VCaP (cell line): Measurements from ENCODE around the gene CFAP77.

Experiments
- H3K27ac ChIP-seq: fragments of 450-650 bp; 2 replicates; pipeline ENCODE4 v1.5.1; 2017
- TF ChIP-seq, protein P1 (sequence below): fragments of 450-650 bp; conservative IDR thresholded peaks from 2 replicates; pipeline ENCODE4 v1.5.1; 2017; ENCODE audit warnings: mild to moderate bottlenecking, moderate library complexity

Gene CFAP77

DNA sequence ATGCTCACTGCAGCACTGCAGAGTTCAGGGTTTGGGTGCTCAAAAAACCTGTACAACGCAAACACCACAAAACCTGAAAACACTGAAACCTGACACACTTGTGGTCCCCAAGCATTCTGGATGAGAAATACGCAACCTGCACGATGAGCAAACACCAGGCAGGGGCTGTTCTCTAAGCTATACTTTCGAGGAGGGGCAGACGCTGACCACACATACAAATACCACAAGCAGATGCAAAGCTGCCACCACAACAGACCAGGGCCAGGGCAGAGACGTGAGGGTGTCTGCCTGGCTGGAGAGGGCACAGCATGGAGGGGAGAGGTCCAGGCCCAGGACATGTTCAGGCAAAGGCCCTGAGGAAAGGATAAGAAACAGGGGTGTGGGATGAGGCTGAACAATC lies 195.4 kb downstream of the CFAP77 start:
- TF ChIP-seq, protein P1, sequence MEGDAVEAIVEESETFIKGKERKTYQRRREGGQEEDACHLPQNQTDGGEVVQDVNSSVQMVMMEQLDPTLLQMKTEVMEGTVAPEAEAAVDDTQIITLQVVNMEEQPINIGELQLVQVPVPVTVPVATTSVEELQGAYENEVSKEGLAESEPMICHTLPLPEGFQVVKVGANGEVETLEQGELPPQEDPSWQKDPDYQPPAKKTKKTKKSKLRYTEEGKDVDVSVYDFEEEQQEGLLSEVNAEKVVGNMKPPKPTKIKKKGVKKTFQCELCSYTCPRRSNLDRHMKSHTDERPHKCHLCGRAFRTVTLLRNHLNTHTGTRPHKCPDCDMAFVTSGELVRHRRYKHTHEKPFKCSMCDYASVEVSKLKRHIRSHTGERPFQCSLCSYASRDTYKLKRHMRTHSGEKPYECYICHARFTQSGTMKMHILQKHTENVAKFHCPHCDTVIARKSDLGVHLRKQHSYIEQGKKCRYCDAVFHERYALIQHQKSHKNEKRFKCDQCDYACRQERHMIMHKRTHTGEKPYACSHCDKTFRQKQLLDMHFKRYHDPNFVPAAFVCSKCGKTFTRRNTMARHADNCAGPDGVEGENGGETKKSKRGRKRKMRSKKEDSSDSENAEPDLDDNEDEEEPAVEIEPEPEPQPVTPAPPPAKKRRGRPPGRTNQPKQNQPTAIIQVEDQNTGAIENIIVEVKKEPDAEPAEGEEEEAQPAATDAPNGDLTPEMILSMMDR, result no peak
- H3K27ac ChIP-seq, result no peak overlapping the region

DNA sequence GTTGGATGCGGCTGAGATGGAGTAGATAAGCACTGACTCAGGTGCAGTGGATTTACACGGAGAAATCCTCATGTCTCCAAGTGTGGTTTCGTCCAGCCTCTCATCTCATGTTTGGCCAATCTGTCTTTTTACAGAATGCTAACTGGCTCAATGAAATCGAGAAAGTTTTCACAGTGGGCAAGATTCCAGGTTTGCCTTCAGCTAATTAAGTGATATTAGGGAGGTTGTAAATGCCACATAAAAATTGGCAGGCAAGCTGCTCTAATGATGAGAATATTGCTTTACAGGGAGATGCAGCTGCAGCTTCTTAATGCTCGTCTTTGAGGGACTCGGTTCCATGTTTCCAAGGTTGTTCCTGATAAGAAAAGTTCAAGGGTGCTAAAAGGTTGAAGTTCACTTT lies 196.1 kb downstream of the CFAP77 start:
- H3K27ac ChIP-seq, result no peak overlapping the region
- TF ChIP-seq, protein P1, result no peak

- TF ChIP-seq, protein P1, result no peak
- no peak overlapping the region for H3K27ac ChIP-seq
Observed at GRCh38 chr9:132609184-132609583, 199.2 kb downstream of the CFAP77 start.

- H3K27ac ChIP-seq, result no peak overlapping the region
- TF ChIP-seq, protein P1, result no peak
Observed at GRCh38 chr9:132609829-132610228, 199.8 kb downstream of the CFAP77 start.

DNA sequence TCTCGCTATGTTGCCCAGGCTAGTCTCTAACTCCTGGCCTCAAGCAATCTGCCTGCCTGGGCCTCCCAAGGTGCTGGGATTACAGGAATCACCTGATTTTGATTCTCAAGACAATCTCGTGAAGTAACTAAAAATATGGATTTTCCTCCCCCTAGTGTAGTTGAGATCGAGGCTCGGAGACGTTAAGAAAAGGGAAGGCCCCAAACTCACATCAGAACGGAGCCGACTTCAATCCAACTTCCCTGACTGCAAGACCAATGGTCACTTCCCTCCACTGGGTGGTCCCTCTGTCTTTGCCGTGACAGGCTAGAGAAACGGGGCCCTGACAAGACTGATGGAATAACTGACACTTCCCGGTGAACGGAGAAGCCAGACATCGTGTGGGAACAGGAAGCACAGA lies 200.7 kb downstream of the CFAP77 start:
- H3K27ac ChIP-seq, result no peak overlapping the region
- TF ChIP-seq, protein P1, result no peak

- H3K27ac ChIP-seq, result peak overlapping the region; percentile 59
- TF ChIP-seq, protein P1, result no peak
Observed at GRCh38 chr9:132614324-132614723, 204.3 kb downstream of the CFAP77 start.

DNA sequence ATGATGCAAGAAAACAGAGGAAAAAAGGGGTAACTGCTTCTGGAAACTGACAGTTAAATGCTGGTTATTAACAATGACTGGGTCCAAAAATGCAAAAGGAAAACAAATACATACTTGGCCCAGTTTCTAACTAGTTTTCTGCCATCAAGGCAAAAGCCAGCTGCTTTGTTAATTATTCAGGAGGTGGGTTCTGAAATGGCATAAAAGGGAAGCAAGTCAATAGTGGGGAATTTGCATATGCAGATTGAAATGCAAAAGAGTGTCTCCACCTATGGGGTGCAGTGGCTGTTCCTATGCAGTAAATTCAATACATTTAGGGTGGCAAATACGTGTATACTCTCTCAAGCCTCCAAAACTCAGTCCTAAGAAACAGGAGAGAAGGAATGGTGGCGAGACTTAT lies 205.8 kb downstream of the CFAP77 start:
- TF ChIP-seq, protein P1, result no peak

DNA sequence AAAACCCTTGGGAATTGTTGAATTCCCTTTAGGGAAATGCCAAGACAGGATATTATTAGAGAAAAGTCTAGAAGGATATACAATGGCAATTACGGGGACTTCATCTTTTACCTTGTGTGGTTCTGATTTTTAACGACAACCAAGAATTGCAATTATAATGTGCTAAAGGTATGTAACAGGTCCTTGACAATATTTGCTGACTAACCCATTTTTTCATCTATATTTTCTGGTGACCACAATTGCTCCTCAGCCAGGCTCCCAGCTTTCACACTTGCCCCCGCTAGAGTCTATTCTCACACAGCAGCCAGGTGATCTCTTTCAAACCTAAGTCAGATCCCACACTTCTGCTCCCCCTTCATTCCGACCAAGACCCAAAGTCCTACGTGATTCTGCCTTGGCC lies 206.7 kb downstream of the CFAP77 start:
- TF ChIP-seq, protein P1, result no peak
- no peak overlapping the region for H3K27ac ChIP-seq

More for the DNA sequence above, 205.8 kb downstream of the CFAP77 start:
- H3K27ac ChIP-seq, result peak overlapping the region; percentile 59; the same call in 1 of the 2 replicates
